Vagina (tissue), 2 donors: Measurements from ENCODE around the gene TOX2.
A peak's percentile ranks its signal among the peaks of the same experiment; 100 is the strongest.

ENCODE experiments used
- CTCF ChIP-seq, 3 experiments: fragments of 450-650 bp in 2 of 3; fragments of 200-600 bp in 1 of 3; sonication (generic) in 1 of 3; IDR thresholded peaks; one replicate each; pipeline ENCODE4 v1.5.1; 2017 to 2019; ENCODE audit warnings: antibody characterized with exemption in 3 of 3, mild to moderate bottlenecking in 2 of 3, moderate library complexity in 2 of 3
- POLR2A ChIP-seq, 2 donors: fragments of 450-650 bp; IDR thresholded peaks; one replicate each; pipeline ENCODE4 v1.6.1; 2017; ENCODE audit warnings: antibody characterized with exemption in 2 of 2, mild to moderate bottlenecking in 2 of 2, moderate library complexity in 2 of 2
- POLR2AphosphoS5 ChIP-seq, 2 donors: sonication (generic); formaldehyde crosslinking; IDR thresholded peaks; one replicate each; pipeline ENCODE4 v1.9.0; 2017; ENCODE audit warnings: antibody characterized with exemption in 2 of 2, mild to moderate bottlenecking in 2 of 2, low read depth in 1 of 2; ENCODE audit not compliant: insufficient read depth in 1 of 2

- TF ChIP-seq CTCF (IDR thresholded peaks at IDR 0.05) = no peak
- TF ChIP-seq POLR2A (IDR thresholded peaks at IDR 0.05) = no peak
- peak in 1 of 2 donors; percentile 36 for TF ChIP-seq POLR2AphosphoS5 (IDR thresholded peaks at IDR 0.05; ENCODE audit: insufficient read depth in 1 of 2, low read depth in 1 of 2)
Measured at GRCh38 chr20:44089987-44090674, 175.5 kb downstream of the TOX2 start.
